NT2/D1 (cell line): ENCODE results near the gene RAB11FIP4.
A peak's percentile ranks its signal among the peaks of the same experiment; 100 is the strongest.

Experiments used
- DNase-seq: peaks from one replicate; pipeline ENCODE4 v3.0.0-alpha.2; 2011; ENCODE audit warnings: low read depth, low spot score
- H3K27me3 ChIP-seq: 2 replicates; pipeline ENCODE4 v1.6.0; 2011; ENCODE audit warnings: mild to moderate bottlenecking; ENCODE audit not compliant: insufficient read length, insufficient read depth
- H3K36me3 ChIP-seq: 2 replicates; pipeline ENCODE4 v1.6.1; 2011; ENCODE audit warnings: mild to moderate bottlenecking, low read length, mixed read lengths; ENCODE audit not compliant: insufficient read depth, insufficient read length
- H3K4me1 ChIP-seq: 2 replicates; pipeline ENCODE4 v1.5.1; 2011; ENCODE audit not compliant: insufficient read depth, insufficient read length
- H3K4me3 ChIP-seq: 2 replicates; pipeline ENCODE4 v1.5.1; 2011; ENCODE audit warnings: low read depth; ENCODE audit not compliant: insufficient read length
- H3K9ac ChIP-seq: 2 replicates; pipeline ENCODE4 v1.6.0; 2011; ENCODE audit warnings: low read depth; ENCODE audit not compliant: insufficient read length
- H3K9me3 ChIP-seq: 2 replicates; pipeline ENCODE4 v1.5.1; 2011; ENCODE audit warnings: mild to moderate bottlenecking, low read length; ENCODE audit not compliant: insufficient read depth
- SUZ12 ChIP-seq: IDR thresholded peaks from 2 replicates; pipeline ENCODE4 v1.6.1; 2011; ENCODE audit not compliant: insufficient read length, insufficient read depth; ENCODE audit errors: extremely low read depth
- YY1 ChIP-seq: IDR thresholded peaks from 2 replicates; pipeline ENCODE4 v1.6.1; 2011; ENCODE audit not compliant: insufficient read length, insufficient read depth
- ZNF274 ChIP-seq: IDR thresholded peaks from 2 replicates; pipeline ENCODE4 v1.6.1; 2011; ENCODE audit warnings: mild to moderate bottlenecking, low read depth, low read length

Gene RAB11FIP4

DNA sequence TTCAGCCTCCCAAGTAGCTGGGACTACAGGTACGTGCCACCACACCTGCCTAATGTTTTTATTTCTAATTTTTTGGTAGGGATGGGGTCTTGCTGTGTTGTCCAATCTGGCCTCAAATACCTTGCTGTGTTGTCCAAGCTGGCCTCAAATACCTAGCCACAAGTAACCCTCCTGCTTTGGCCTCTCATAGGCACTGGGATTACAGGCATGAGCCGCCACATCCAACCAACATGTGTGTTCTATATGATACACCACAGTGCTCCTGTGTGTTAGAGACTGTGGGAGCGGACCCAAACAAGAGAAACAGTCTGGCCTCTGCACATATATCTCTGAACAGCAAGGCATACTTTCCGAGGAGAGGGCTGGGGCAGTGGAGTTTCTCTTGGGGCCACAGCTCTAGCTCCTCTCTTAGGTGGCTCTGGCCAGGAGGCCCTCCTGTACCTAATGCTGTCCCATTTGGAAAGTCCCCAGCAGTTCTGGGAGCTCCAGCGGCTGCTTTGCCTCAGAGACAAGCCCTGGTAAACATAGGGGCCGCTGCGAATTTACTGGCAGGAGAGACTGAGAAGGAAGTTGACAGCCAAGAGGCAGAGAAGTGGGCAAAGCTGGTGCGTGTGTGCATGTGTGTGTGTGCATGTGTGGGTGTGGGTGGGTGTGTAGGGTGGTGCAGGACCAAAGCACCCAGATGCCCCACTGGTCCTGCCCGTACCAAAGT is 95.0 kb downstream of the RAB11FIP4 start:
- Histone ChIP-seq H3K36me3 (no peaks in the 10 kb centered on the region), H3K9me3 (no peaks in the 10 kb centered on the region), H3K4me1 (peaks cover 12% of the 10 kb centered on the region), H3K9ac (peak overlapping the region; percentile 21), H3K4me3 (no peak overlapping the region), H3K27me3 (peaks cover 20% of the 10 kb centered on the region)
- TF ChIP-seq YY1 (no peak), ZNF274 (no peak), SUZ12 (no peak)
- DNase-seq, result no peak

DNA sequence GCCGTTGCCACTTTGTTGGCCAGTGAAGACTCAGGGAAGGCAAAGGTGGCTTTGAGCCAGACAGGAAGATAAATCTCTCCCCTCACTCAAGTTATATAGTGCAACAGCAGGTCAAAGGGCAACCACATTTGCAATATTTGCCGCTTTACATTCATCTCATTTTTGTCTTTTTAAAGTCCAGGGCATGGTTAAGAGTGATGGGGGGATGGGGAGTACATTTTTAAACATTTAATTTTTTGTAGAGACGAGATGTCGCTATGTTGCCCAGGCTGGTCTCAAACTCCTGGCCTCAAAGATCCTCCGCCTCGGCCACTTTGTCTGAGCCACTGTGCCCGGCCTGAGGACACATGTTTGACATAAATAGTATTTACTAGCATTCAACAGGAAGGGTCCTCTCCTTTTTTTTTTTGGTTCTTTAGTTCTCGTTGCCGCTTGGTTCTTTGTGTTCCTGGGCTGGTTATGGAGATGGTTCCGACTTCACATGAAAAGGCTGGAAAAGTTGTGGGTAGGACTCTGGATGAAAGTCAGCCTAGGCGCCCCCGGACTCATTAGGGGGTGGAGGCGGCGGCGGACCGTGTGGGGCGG is 95.7 kb downstream of the RAB11FIP4 start:
- DNase-seq, result no peak
- no peak for TF ChIP-seq ZNF274
- TF ChIP-seq SUZ12, result no peak
- TF ChIP-seq YY1, result no peak
- no peaks in the 10 kb centered on the region for H3K36me3 ChIP-seq
- H3K4me3 ChIP-seq, result peak overlapping the region; percentile 24
- peaks cover 20% of the 10 kb centered on the region for H3K27me3 ChIP-seq
- H3K4me1 ChIP-seq, result peaks cover 12% of the 10 kb centered on the region
- no peaks in the 10 kb centered on the region for H3K9me3 ChIP-seq
- no peak overlapping the region for H3K9ac ChIP-seq

GRCh38 chr17:31487648-31488263 is 96.3 kb downstream of the RAB11FIP4 start:
- TF ChIP-seq SUZ12 (no peak), ZNF274 (no peak), YY1 (no peak)
- H3K4me3 ChIP-seq, result peak overlapping the region; percentile 58
- H3K27me3 ChIP-seq, result peaks cover 20% of the 10 kb centered on the region
- H3K4me1 ChIP-seq, result peaks cover 12% of the 10 kb centered on the region
- peak overlapping the region; percentile 77 for H3K9ac ChIP-seq
- H3K36me3 ChIP-seq, result no peaks in the 10 kb centered on the region
- peak; percentile 75 for DNase-seq
- H3K9me3 ChIP-seq, result no peaks in the 10 kb centered on the region

- Histone ChIP-seq H3K9me3 (no peaks in the 10 kb centered on the region), H3K9ac (peak overlapping the region; percentile 77), H3K4me3 (peak overlapping the region; percentile 58), H3K27me3 (peaks cover 20% of the 10 kb centered on the region), H3K4me1 (peaks cover 12% of the 10 kb centered on the region), H3K36me3 (no peaks in the 10 kb centered on the region)
- DNase-seq, result no peak
- TF ChIP-seq YY1, result no peak
These were observed 96.9 kb downstream of the RAB11FIP4 start for GRCh38 chr17:31488264-31488981.

DNA sequence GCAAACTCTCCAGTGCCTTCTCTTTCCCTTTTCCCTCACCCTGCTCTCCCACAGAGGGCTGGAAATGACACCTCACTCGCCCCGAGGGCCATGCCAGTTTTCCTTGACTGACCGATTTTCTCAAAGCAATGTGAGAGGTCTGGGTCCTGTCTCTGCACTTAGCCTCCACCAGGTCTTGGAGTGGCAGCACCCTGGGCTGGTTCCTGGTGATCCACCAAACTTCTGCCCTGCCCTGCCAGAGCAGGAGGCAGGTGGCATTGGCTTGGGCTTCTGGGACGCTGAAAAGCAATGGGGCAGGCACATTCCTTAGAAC is 97.5 kb downstream of the RAB11FIP4 start:
- H3K27me3 ChIP-seq, result peaks cover 20% of the 10 kb centered on the region
- no peaks in the 10 kb centered on the region for H3K36me3 ChIP-seq
- H3K9me3 ChIP-seq, result no peaks in the 10 kb centered on the region
- peak overlapping the region; percentile 77 for H3K9ac ChIP-seq
- no peak for DNase-seq
- H3K4me3 ChIP-seq, result peak overlapping the region; percentile 58
- no peak for TF ChIP-seq ZNF274
- TF ChIP-seq SUZ12, result no peak
- TF ChIP-seq YY1, result no peak
- peaks cover 15% of the 10 kb centered on the region for H3K4me1 ChIP-seq

DNA sequence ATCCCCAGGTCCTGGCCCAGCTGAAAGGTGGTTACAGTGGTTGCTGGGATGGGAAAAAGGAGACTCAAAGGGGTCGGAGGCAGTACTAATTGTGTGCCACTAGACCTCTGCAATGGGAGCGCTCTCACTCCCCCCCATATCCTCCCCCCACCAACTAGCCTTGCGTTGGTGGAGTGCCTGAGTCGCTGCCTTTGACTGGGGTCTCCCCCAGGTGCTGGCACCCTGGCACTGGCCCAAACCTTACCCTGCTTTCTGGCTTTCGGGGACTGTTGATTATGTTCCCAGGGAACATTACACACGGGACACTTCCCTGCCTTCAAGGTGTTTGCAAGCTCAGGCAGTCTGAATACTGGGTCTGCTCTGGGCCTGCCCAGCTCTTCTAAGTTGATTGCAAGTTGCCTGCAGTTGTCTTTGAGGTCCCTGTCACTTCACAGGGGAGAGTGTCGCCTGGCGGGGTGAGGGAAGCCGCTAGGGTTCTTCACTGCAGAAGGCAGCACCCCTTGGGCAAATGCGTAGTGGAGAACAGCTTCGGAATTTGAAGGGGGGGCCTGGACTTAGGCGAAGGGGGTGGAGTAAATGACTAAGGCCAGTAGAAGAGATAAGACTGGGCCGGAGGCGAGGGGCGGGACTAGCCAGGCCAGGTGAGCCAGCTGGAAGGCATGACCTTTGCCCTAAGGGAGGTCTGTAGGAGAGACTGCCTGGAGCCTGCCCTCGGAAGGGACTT is 98.0 kb downstream of the RAB11FIP4 start:
- DNase-seq, result no peak
- H3K36me3 ChIP-seq, result no peaks in the 10 kb centered on the region
- peak overlapping the region; percentile 77 for H3K9ac ChIP-seq
- no peaks in the 10 kb centered on the region for H3K9me3 ChIP-seq
- peaks cover 20% of the 10 kb centered on the region for H3K27me3 ChIP-seq
- H3K4me3 ChIP-seq, result peak overlapping the region; percentile 58
- TF ChIP-seq ZNF274 (no peak), SUZ12 (no peak), YY1 (no peak)
- H3K4me1 ChIP-seq, result peaks cover 15% of the 10 kb centered on the region
